Measurements from ENCODE around the gene ZNF627. TPM values are rescaled to one million over a fixed set of nuclear protein-coding genes. Genes with fewer than 3 reads are reported as not detected.

ZNF627 gene
- total RNA-seq, 1 experiment from 2014 or later = 11.4 TPM

GRCh38 chr19:11549386-11549953 lies 47.8 kb upstream of the ZNF627 start:
- CTCF ChIA-PET = no interaction called here

GRCh38 chr19:11550265-11550664 lies 47.0 kb upstream of the ZNF627 start:
- Histone ChIP-seq H3K27ac (no peak overlapping the region), H3K4me2 (no peak overlapping the region), H3K9me3 (ENCODE audit: insufficient read depth, low read depth) (no peaks in the 10 kb centered on the region), H3K9me2 (ENCODE audit: insufficient read depth) (no peaks in the 10 kb centered on the region), H3K4me3 (no peak overlapping the region), H4K20me1 (ENCODE audit: insufficient read depth) (peaks cover under 1% of the 10 kb centered on the region), H2AFZ (no peak overlapping the region), H3K79me2 (ENCODE audit: low read depth) (peaks cover 5% of the 10 kb centered on the region; the same call in 1 of the 2 replicates), H3K36me3 (ENCODE audit: low read depth) (0 out of 2 replicates have a peak, but pooled peaks cover 11% of the 10 kb centered on the region), H3K27me3 (ENCODE audit: insufficient read depth, low read depth) (no peaks in the 10 kb centered on the region), H3F3A (ENCODE audit: insufficient read depth, low read depth) (peaks cover 5% of the 10 kb centered on the region; the same call in 1 of the 2 replicates), H3K4me1 (replicated peaks; ENCODE audit: insufficient read depth) (no peaks in the 10 kb centered on the region)
- ChIA-PET CTCF (no interaction called here), POLR2A (ENCODE audit: unreplicated experiment) (no interaction called here)
- TF ChIP-seq CTCF (conservative IDR thresholded peaks at IDR 0.05) (no peak), EZH2 (IDR thresholded peaks at IDR 0.05; ENCODE audit: low read depth) (no peak)
- intact Hi-C loops (cut with micrococcal nuclease; ENCODE audit: unreplicated experiment) = no loop called here
- no peak for DNase-seq
- BruUV-seq (replicated peaks) = no TSS peak

More at GRCh38 chr19:11549386-11549953, 47.8 kb upstream of the ZNF627 start:
- Histone ChIP-seq H3K4me2 (no peak overlapping the region), H3K36me3 (ENCODE audit: low read depth) (0 out of 2 replicates have a peak, but pooled peaks cover 9% of the 10 kb centered on the region), H3K79me2 (ENCODE audit: low read depth) (no peaks in the 10 kb centered on the region), H3F3A (ENCODE audit: insufficient read depth, low read depth) (peaks cover 7% of the 10 kb centered on the region; the same call in 1 of the 2 replicates), H3K4me3 (no peak overlapping the region), H2AFZ (no peak overlapping the region), H3K9me3 (ENCODE audit: insufficient read depth, low read depth) (no peaks in the 10 kb centered on the region), H3K27ac (no peak overlapping the region), H3K27me3 (ENCODE audit: insufficient read depth, low read depth) (no peaks in the 10 kb centered on the region), H3K4me1 (replicated peaks; ENCODE audit: insufficient read depth) (no peaks in the 10 kb centered on the region), H3K9me2 (ENCODE audit: insufficient read depth) (no peaks in the 10 kb centered on the region), H4K20me1 (ENCODE audit: insufficient read depth) (no peaks in the 10 kb centered on the region)
- intact Hi-C loops (cut with micrococcal nuclease; ENCODE audit: unreplicated experiment) = no loop called here
- POLR2A ChIA-PET (ENCODE audit: unreplicated experiment) = no interaction called here
- no TSS peak for BruUV-seq (replicated peaks)
- no peak for TF ChIP-seq EZH2 (IDR thresholded peaks at IDR 0.05; ENCODE audit: low read depth)
- no peak for TF ChIP-seq CTCF (conservative IDR thresholded peaks at IDR 0.05)
- no peak for DNase-seq

GRCh38 chr19:11551603-11552235 lies 45.6 kb upstream of the ZNF627 start:
- TF ChIP-seq CTCF (conservative IDR thresholded peaks at IDR 0.05) = no peak; the same call in 1 of the 2 replicates
- no peak for TF ChIP-seq EZH2 (IDR thresholded peaks at IDR 0.05; ENCODE audit: low read depth)
- H3K4me2 ChIP-seq = no peak overlapping the region
- 0 out of 2 replicates have a peak, but pooled peaks cover 11% of the 10 kb centered on the region for H3K36me3 ChIP-seq (ENCODE audit: low read depth)
- ChIA-PET POLR2A (ENCODE audit: unreplicated experiment) (no interaction called here), CTCF (interaction anchor here (0.5 kb wide), 1 partner anchor 258 kb away, joined by 24 read pairs; no protein-coding TSS in a partner anchor)
- H3K79me2 ChIP-seq (ENCODE audit: low read depth) = peaks cover 20% of the 10 kb centered on the region
- H3K4me3 ChIP-seq = no peak overlapping the region
- H4K20me1 ChIP-seq (ENCODE audit: insufficient read depth) = peaks cover 13% of the 10 kb centered on the region
- no peak overlapping the region for H2AFZ ChIP-seq
- H3F3A ChIP-seq (ENCODE audit: insufficient read depth, low read depth) = peaks cover 2% of the 10 kb centered on the region; the same call in 1 of the 2 replicates
- H3K4me1 ChIP-seq (replicated peaks; ENCODE audit: insufficient read depth) = no peaks in the 10 kb centered on the region
- no peaks in the 10 kb centered on the region for H3K9me2 ChIP-seq (ENCODE audit: insufficient read depth)
- H3K27ac ChIP-seq = no peak overlapping the region
- intact Hi-C loops (cut with micrococcal nuclease; ENCODE audit: unreplicated experiment) = no loop called here
- no peak for DNase-seq
- no peaks in the 10 kb centered on the region for H3K27me3 ChIP-seq (ENCODE audit: insufficient read depth, low read depth)
- no peaks in the 10 kb centered on the region for H3K9me3 ChIP-seq (ENCODE audit: insufficient read depth, low read depth)
- BruUV-seq (replicated peaks) = no TSS peak
